H1 (cell line): ENCODE measurements around the gene POU2F2. TPM values are rescaled to one million over a fixed set of nuclear protein-coding genes. Genes with fewer than 3 reads are reported as not detected.

Experiments used
- CTCF ChIA-PET: fragments of 300-600 bp; sonication (Branson Sonifier 250); formaldehyde crosslinking; loops from one replicate; lab custom pipeline; 2021; ENCODE audit not compliant: partially characterized antibody; lab: Charles Lee
- POLR2A ChIA-PET: fragments of 300-600 bp; sonication (Branson Sonifier 250); formaldehyde crosslinking; loops from one replicate; lab custom pipeline; 2021; ENCODE audit warnings: inconsistent platforms; ENCODE audit not compliant: partially characterized antibody; lab: Charles Lee
- DNase-seq, 2 experiments: peaks; one replicate each; pipeline versions ENCODE4 v3.0.0 to v3.0.0-alpha.2; 2010 to 2022; ENCODE audit warnings: low spot score in 2 of 2, low read depth in 1 of 2, mixed read lengths in 1 of 2
- FAIRE-seq: peaks from 2 replicates; lab custom pipeline; 2011; peaks lifted over from hg19 to GRCh38; lab: Jason Lieb, UNC
- H2AFZ ChIP-seq: 2 replicates; pipeline ENCODE4 v1.8.1; 2012; ENCODE audit warnings: low read length, inconsistent platforms
- H2AK5ac ChIP-seq: 2 replicates; pipeline ENCODE4 v1.6.1; 2013; ENCODE audit warnings: low read depth, low read length
- H2BK120ac ChIP-seq: replicated peaks from 2 replicates; pipeline ENCODE3; 2013; ENCODE audit warnings: low read depth, low read length, inconsistent platforms
- H2BK12ac ChIP-seq: 2 replicates; pipeline ENCODE4 v1.6.1; 2013; ENCODE audit warnings: low read depth, low read length
- H2BK15ac ChIP-seq: 2 replicates; pipeline ENCODE4 v1.6.1; 2013; ENCODE audit warnings: low read length
- H2BK20ac ChIP-seq: 2 replicates; pipeline ENCODE4 v1.6.1; 2013; ENCODE audit warnings: low read length
- H2BK5ac ChIP-seq: 2 replicates; pipeline ENCODE4 v1.6.1; 2013; ENCODE audit warnings: low read depth, low read length
- H3K14ac ChIP-seq: 2 replicates; pipeline ENCODE4 v1.6.1; 2013; ENCODE audit warnings: inconsistent platforms; ENCODE audit not compliant: insufficient read length
- H3K18ac ChIP-seq: 2 replicates; pipeline ENCODE4 v1.6.1; 2013; ENCODE audit warnings: low read length; ENCODE audit errors: extremely low read depth
- H3K23ac ChIP-seq: 2 replicates; pipeline ENCODE4 v1.6.1; 2013; ENCODE audit warnings: inconsistent platforms; ENCODE audit not compliant: insufficient read length
- H3K23me2 ChIP-seq: 2 replicates; pipeline ENCODE4 v1.6.1; 2013; ENCODE audit warnings: low read depth, low read length
- H3K27ac ChIP-seq: 2 replicates; pipeline ENCODE4 v1.6.1; 2011; ENCODE audit warnings: low read depth, low read length, inconsistent platforms
- H3K27me3 ChIP-seq, 4 experiments: replicated peaks in 1 of 4; 1 replicate in 1 of 4; 2 replicates in 3 of 4; pipeline versions ENCODE4 v1.6.1 to v1.8.1; 2011 to 2013; ENCODE audit warnings: low read length in 3 of 4, mild to moderate bottlenecking in 3 of 4, inconsistent platforms in 2 of 4, mixed read lengths in 2 of 4, moderate library complexity in 1 of 4; ENCODE audit not compliant: control insufficient read depth in 3 of 4, insufficient read depth in 3 of 4; ENCODE audit errors: extremely low read depth in 1 of 4
- H3K36me3 ChIP-seq, 4 experiments: 2 replicates each; pipeline versions ENCODE4 v1.6.1 to v1.8.1; 2011 to 2013; ENCODE audit warnings: mild to moderate bottlenecking in 4 of 4, low read length in 3 of 4, moderate library complexity in 2 of 4, control low read depth in 1 of 4, inconsistent platforms in 1 of 4; ENCODE audit not compliant: insufficient read depth in 4 of 4, control insufficient read depth in 2 of 4
- H3K4ac ChIP-seq: replicated peaks from 2 replicates; pipeline ENCODE3; 2013; ENCODE audit warnings: low read length, low read depth, mixed read lengths, inconsistent platforms; ENCODE audit not compliant: insufficient read length
- H3K4me1 ChIP-seq, 4 experiments: replicated peaks in 1 of 4; 1 replicate in 1 of 4; 2 replicates in 3 of 4; pipeline versions ENCODE4 v1.6.1 to v1.8.1; 2011 to 2013; ENCODE audit warnings: low read length in 3 of 4, inconsistent platforms in 2 of 4, mixed read lengths in 1 of 4; ENCODE audit not compliant: insufficient read depth in 4 of 4, control insufficient read depth in 3 of 4
- H3K4me2 ChIP-seq, 2 experiments: 2 replicates each; pipeline versions ENCODE4 v1.6.1 to v1.8.1; 2011 to 2013; ENCODE audit warnings: low read depth in 2 of 2, low read length in 2 of 2, control low read depth in 1 of 2, inconsistent platforms in 1 of 2, mild to moderate bottlenecking in 1 of 2; ENCODE audit not compliant: insufficient read depth in 1 of 2
- H3K4me3 ChIP-seq, 4 experiments: fragments of 200-600, 300-600 bp in 1 of 4; sonication (generic), shearing (Covaris generic), sonication (Bioruptor Twin) in 1 of 4; 2 replicates each; pipeline versions ENCODE4 v1.5.1 to v1.8.1; 2011 to 2016; ENCODE audit warnings: low read length in 4 of 4, low read depth in 3 of 4, control low read depth in 2 of 4, inconsistent platforms in 2 of 4, mild to moderate bottlenecking in 2 of 4, mixed read lengths in 1 of 4, moderate library complexity in 1 of 4; ENCODE audit not compliant: insufficient read depth in 2 of 4; ENCODE audit errors: extremely low read depth in 1 of 4
- H3K56ac ChIP-seq: replicated peaks from 2 replicates; pipeline ENCODE3; 2013; ENCODE audit warnings: low read depth, mild to moderate bottlenecking, mixed read lengths, low read length, inconsistent platforms; ENCODE audit not compliant: insufficient read length
- H3K79me1 ChIP-seq: 2 replicates; pipeline ENCODE4 v1.6.1; 2013; ENCODE audit warnings: low read depth, low read length, control low read depth
- H3K79me2 ChIP-seq, 2 experiments: 2 replicates each; pipeline versions ENCODE4 v1.6.1 to v1.8.1; 2012 to 2013; ENCODE audit warnings: low read length in 2 of 2, mild to moderate bottlenecking in 2 of 2, inconsistent platforms in 1 of 2; ENCODE audit not compliant: insufficient read depth in 2 of 2, control insufficient read depth in 1 of 2
- H3K9ac ChIP-seq, 4 experiments: replicated peaks in 1 of 4; 1 replicate in 1 of 4; 2 replicates in 3 of 4; pipeline versions ENCODE4 v1.6.1 to v1.8.1; 2011 to 2013; ENCODE audit warnings: low read depth in 3 of 4, low read length in 3 of 4, control low read depth in 2 of 4, mild to moderate bottlenecking in 2 of 4, moderate library complexity in 2 of 4, inconsistent platforms in 1 of 4; ENCODE audit errors: extremely low read depth in 1 of 4
- H3K9me3 ChIP-seq, 2 experiments: 2 replicates each; pipeline versions ENCODE4 v1.6.1 to v1.8.1; 2012 to 2013; ENCODE audit warnings: mild to moderate bottlenecking in 2 of 2, moderate library complexity in 2 of 2, control low read depth in 1 of 2, inconsistent platforms in 1 of 2, low read depth in 1 of 2, low read length in 1 of 2, mixed read lengths in 1 of 2; ENCODE audit not compliant: insufficient read depth in 2 of 2
- H4K20me1 ChIP-seq, 2 experiments: replicated peaks in 1 of 2; 2 replicates each; pipeline versions ENCODE3 to v1.8.1; 2011 to 2013; ENCODE audit warnings: inconsistent platforms in 2 of 2, low read length in 2 of 2, mild to moderate bottlenecking in 1 of 2; ENCODE audit not compliant: insufficient read depth in 2 of 2, control insufficient read depth in 1 of 2
- H4K5ac ChIP-seq: 2 replicates; pipeline ENCODE4 v1.6.1; 2013; ENCODE audit warnings: low read length, low read depth, mixed read lengths, inconsistent platforms; ENCODE audit not compliant: insufficient read length
- H4K8ac ChIP-seq: 2 replicates; pipeline ENCODE4 v1.8.0; 2013; ENCODE audit warnings: mild to moderate bottlenecking, moderate library complexity, low read length, inconsistent platforms; ENCODE audit not compliant: insufficient read depth; ENCODE audit errors: extremely low read depth
- H4K91ac ChIP-seq: replicated peaks from 2 replicates; pipeline ENCODE3; 2013; ENCODE audit warnings: low read length, mixed read lengths, inconsistent platforms; ENCODE audit not compliant: insufficient read length
- GABPA ChIP-seq: IDR thresholded peaks from 2 replicates; pipeline ENCODE4 v1.6.1; 2011; ENCODE audit warnings: mild to moderate bottlenecking, low read length, moderate library complexity, borderline replicate concordance; ENCODE audit not compliant: insufficient read depth
- GTF2F1 ChIP-seq: IDR thresholded peaks from 2 replicates; pipeline ENCODE4 v1.6.1; 2012; ENCODE audit warnings: low read depth, low read length, improper control_type of control experiment, borderline replicate concordance
- SP4 ChIP-seq: IDR thresholded peaks from 2 replicates; pipeline ENCODE4 v1.6.1; 2012; ENCODE audit warnings: low read length, inconsistent platforms
- WGBS, 2 experiments: shearing (Covaris generic) in 1 of 2; methylation state at CpG; one replicate each; pipeline versions ENCODE4 v1.1.6 to v1.1.7; 2013 to 2015; ENCODE audit warnings: low lambda C conversion rate in 2 of 2, mixed read lengths in 2 of 2, inconsistent platforms in 1 of 2, low coverage in 1 of 2, missing lambda C conversion rate in 1 of 2; ENCODE audit not compliant: insufficient replicate concordance in 2 of 2, insufficient coverage in 1 of 2, insufficient read length in 1 of 2; ENCODE audit errors: extremely low coverage in 1 of 2, missing lambda C conversion rate in 1 of 2; 5-methylcytosine and 5-hydroxymethylcytosine counted together
- polyA plus RNA-seq, 7 experiments: library from polyadenylated mRNA; depleted of rRNA in 3 of 7; stranded (reverse) in 5 of 7; unstranded in 2 of 7; fragments of >200 nt in 5 of 7; fragments of 200-250 nt in 2 of 7; gene quantifications; 1 replicate in 5 of 7; 2 replicates in 1 of 7; 4 replicates in 1 of 7; pipeline versions ENCODE4 v1.2.1 to v1.2.3, GENCODE V29; 2011 to 2013; ENCODE audit warnings: missing spikeins in 2 of 7, mixed read lengths in 2 of 7
- total RNA-seq: library from RNA; stranded (reverse); fragmentation: NEBNext Ultra II Directional; extraction: Animal tissue kit (Norgen Biotek cat#: 25700); gene quantifications from 2 replicates; pipeline ENCODE4 v1.2.1, GENCODE V29; 2021

POU2F2 gene
- total and polyA plus RNA-seq, 2 of the 8 experiments (the other 6 are each of a cell fraction or from before 2014, with no cell fraction given): 5.0 to 6.1 TPM

DNA sequence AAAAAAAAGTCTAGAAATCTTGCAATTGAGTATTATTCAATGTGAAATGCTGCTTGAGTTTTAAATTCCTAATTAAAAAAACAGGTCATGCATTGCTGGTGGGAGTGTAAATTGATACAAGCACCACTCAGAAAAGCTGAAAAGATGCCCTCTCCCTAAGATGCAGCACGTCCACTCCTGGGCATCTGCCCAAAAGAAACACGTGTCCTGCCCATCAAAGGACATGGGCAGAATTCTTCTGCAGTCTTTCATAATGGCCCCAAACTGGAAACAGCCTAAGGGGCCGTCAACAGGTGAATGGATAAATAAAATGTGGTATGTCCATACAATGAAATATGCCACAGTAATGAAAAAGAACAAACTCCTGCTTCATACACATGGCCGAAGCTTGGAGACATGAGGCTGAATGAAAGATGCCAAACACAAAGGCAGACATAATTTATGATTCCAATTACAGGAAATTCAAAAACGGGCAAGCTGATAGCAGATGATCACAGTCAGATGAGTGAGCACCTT lies 7.8 kb downstream of the POU2F2 start:
- POLR2A ChIA-PET: interaction anchor here (1.2 kb wide), 1 partner anchor 11 kb away, joined by 5 read pairs; no protein-coding TSS in a partner anchor
- peaks cover 0 to 12% (median 8%) of the 10 kb centered on the region in 4 experiments; a peak in 4 of 7 replicates for H3K4me1 ChIP-seq
- no peaks in the 10 kb centered on the region; a peak in 1 of 7 replicates for H3K27me3 ChIP-seq
- H3K9me3 ChIP-seq: no peaks in the 10 kb centered on the region
- TF ChIP-seq SP4 (no peak), GTF2F1 (no peak), GABPA (no peak)
- no peaks in the 10 kb centered on the region for H4K20me1 ChIP-seq
- H3K36me3 ChIP-seq: no peaks in the 10 kb centered on the region
- H4K5ac ChIP-seq: no peak overlapping the region
- H3K4me2 ChIP-seq: no peak overlapping the region
- H3K79me2 ChIP-seq: no peaks in the 10 kb centered on the region
- H2AFZ ChIP-seq: no peak overlapping the region
- no peak overlapping the region for H2BK120ac ChIP-seq
- H2BK15ac ChIP-seq: no peak overlapping the region
- H2AK5ac ChIP-seq: no peak overlapping the region
- no peaks in the 10 kb centered on the region for H3K23me2 ChIP-seq
- no peak overlapping the region for H3K4me3 ChIP-seq
- H2BK5ac ChIP-seq: no peak overlapping the region
- H3K14ac ChIP-seq: no peak overlapping the region
- no peak overlapping the region for H4K91ac ChIP-seq
- 82% methylated on average over 5 of the region's 5 CpGs; no CpG with 5 or more reads in 1 of the 2 experiments for WGBS, 2 experiments
- H3K79me1 ChIP-seq: no peaks in the 10 kb centered on the region
- H4K8ac ChIP-seq: no peak overlapping the region
- no peak for FAIRE-seq
- no peak overlapping the region for H3K9ac ChIP-seq
- H3K18ac ChIP-seq: no peak overlapping the region
- CTCF ChIA-PET: interaction anchor here (0.6 to 4.8 kb wide), 11 partner anchors 8 to 75 kb away, joined by 3 to 59 read pairs (median 6); partner anchors contain the start of gene POU2F2
- DNase-seq: no peak
- no peak overlapping the region for H3K23ac ChIP-seq
- H3K56ac ChIP-seq: no peak overlapping the region
- no peak overlapping the region for H3K4ac ChIP-seq
- H2BK12ac ChIP-seq: no peak overlapping the region
- no peak overlapping the region for H3K27ac ChIP-seq
- H2BK20ac ChIP-seq: no peak overlapping the region
